Stimulated activated CD8-positive, alpha-beta memory T cell treated with anti-CD3 and anti-CD28 coated beads, Interleukin-2, amount 100 ng/mL, for 1 hour (primary cell): ENCODE measurements around the gene PLEKHG2.
"Not testable (repeated sequence)": the region's sequence is repeated elsewhere in the genome, so short reads cannot be mapped to it uniquely, and the experiment has no call there.

Source experiments
- DNase-seq, 2 donors: peaks; one replicate each; pipeline ENCODE4 v3.0.0-alpha.2; 2020; ENCODE audit warnings: low read depth in 2 of 2

The PLEKHG2 gene, protein sequence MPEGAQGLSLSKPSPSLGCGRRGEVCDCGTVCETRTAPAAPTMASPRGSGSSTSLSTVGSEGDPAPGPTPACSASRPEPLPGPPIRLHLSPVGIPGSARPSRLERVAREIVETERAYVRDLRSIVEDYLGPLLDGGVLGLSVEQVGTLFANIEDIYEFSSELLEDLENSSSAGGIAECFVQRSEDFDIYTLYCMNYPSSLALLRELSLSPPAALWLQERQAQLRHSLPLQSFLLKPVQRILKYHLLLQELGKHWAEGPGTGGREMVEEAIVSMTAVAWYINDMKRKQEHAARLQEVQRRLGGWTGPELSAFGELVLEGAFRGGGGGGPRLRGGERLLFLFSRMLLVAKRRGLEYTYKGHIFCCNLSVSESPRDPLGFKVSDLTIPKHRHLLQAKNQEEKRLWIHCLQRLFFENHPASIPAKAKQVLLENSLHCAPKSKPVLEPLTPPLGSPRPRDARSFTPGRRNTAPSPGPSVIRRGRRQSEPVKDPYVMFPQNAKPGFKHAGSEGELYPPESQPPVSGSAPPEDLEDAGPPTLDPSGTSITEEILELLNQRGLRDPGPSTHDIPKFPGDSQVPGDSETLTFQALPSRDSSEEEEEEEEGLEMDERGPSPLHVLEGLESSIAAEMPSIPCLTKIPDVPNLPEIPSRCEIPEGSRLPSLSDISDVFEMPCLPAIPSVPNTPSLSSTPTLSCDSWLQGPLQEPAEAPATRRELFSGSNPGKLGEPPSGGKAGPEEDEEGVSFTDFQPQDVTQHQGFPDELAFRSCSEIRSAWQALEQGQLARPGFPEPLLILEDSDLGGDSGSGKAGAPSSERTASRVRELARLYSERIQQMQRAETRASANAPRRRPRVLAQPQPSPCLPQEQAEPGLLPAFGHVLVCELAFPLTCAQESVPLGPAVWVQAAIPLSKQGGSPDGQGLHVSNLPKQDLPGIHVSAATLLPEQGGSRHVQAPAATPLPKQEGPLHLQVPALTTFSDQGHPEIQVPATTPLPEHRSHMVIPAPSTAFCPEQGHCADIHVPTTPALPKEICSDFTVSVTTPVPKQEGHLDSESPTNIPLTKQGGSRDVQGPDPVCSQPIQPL (N-terminal part only)

DNA sequence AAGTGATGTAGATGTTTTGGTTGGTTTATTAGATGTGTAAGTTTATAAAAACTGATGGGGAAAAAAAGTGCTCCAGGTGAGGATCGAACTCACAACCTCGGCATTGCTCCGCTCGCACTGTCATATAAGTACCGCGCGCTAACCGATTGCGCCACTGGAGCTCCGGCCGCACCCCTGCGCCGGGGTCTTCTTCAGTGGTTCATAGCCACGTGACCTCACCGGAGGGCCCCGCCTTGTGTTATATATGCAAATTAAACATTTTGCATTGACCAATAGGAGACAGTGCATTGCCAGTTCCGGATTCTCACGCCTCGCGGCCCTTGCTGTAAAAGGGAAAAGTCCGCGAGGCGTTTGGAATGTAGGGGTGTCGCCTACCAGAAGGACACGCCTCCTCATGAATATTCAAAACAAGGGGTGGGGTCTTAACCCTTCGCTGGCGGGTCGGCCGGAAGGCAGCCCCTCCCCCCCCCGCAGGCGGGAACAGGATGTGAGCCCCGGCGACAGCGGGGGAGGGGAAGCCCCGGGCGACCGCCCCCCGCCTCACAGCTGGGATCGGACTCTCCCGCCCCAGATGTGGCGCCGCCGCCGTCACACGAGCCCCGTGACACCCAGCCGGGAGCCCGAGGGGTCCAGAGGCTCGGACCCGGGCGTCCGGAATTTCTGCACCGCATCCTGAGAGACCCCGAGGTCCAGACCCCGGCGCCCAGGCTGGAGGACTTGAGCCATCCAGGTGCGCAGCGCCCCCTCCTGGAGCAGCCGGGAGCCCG lies at the start of gene PLEKHG2:
Gene PLEKHG2 (plus strand): TSS at position 570 of the 767 bp plus-strand sequence. CDS start 1,418 bp downstream, outside the sequence.
- peak; percentile 92 to 97 for DNase-seq

DNA sequence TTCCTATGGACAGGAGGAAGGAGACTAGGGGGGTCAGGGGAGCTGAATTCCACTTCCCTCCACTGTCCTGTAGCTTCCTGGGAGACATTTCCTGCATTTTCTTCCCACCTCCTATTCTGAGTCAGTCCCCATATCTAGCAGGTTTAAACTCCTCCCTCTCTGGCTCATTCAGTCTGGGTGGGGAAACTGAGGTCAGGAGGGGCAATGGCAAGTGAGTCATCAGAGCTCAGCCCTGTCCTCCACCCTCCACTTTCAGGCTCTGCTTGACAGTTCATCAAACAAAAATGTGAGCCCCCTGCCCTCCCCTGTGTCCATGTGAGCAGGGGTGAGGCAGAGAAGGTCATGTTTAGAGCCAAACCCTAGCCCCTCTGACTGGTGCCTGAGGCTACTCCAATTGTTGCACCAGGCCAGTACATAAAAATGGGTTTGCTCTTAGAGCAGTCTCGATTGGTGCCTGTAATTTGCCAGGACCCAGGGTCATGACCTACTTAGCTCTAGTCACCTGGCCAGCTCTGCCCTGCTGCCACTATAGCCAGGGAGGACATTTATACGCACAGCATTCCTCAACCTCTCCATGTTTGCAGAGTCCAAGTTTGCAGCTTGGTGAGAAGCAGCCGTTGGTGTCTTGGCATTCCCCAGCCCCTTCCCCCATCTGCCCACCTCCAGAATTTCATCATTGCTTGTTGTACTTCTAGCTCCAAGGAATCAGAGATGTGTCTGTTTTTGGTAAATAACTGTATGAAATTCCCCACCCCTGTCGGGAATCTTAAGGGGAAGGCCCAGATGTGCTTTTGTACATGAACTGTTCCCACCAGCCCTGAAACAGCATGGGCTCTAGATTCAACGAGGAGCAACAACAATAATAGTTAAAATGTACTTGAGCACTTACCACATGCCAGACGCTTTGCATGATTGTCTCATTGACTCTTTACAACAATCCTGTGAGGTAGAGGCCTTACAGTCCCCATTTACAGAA lies 49.5 kb upstream of the PLEKHG2 start:
- DNase-seq = no peak

DNA sequence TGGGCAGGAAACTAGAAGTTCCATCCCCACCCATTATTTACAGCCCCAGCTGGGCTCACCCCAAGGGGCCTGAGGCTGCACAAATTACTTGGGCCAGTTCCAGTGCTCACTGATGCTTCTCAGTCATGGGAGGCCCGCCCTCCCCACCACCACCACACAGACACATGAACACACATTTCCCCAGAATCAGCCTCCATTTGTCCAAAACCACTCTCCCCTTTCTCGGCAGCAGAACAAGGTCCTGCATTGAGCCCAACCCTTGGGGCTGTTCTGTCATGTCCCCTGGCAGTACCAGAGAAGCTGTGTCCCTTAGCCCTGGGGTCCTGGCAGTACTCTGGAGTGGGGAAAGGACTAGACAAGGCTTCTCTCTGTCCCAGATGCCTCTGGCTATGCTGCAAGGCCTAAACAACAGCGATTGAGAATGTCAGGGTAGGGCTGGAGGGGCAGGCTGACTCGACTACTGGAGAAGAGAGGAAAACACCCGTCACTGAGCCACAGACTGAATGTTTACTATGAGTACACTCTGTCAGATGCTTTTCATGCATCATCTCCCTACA lies 48.5 kb upstream of the PLEKHG2 start:
- DNase-seq = no peak

DNA sequence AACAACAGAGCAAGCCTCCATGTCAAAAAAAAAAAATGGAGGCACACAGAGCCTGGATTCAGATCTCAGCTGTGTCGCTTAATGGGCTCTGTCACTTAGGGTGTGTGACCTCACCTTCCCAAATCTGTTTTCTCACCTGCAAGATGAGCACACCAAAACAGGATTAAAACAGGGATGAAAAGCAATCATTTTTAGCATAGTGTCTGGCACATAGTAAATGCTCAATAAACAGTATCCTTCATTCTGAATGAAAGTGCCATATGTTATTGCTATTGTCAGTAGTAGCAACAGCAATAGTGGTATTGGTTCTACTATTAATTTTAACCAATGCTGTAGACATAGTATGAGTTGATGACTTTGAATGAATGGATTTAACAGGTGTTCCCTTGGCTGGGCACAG lies 46.9 kb upstream of the PLEKHG2 start:
- DNase-seq = no peak

DNA sequence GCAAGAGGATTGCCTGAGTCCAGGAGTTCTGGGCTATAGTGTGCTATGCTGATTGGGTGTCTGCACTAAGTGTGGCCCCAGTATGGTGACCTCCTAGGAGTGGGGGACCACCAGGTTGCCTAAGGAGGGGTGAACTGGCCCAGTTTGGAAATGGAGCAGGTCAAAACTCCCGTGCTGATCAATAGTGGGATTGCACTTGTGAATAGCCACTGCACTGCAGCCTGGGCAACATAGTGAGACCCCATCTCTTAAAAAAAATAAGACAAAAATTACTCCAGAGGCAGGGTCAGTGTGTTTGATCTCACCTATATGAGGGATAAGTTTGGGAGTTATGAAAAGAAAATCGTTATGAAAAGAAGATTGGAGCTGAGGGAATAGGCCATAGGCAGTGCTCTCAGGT lies 43.3 kb upstream of the PLEKHG2 start:
- DNase-seq = no peak

DNA sequence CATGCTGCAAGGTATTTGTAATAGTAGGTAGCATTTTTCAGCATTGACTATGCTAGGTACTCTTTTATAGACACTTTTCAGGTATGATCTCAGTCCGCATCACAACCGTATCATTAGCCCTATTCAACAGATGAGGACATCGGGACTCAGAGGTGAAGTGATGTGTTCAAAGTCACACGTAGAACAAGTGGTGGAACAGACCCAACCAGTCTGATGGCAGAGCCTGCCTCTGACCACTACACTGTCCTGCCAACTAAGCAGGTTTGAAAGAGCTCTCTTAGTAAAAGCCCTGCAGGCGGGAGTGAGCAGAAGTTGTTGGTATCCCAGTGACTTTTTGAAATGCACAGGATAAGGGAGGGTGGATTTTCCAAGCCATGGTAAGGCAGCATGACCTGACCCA lies 41.7 kb upstream of the PLEKHG2 start:
- DNase-seq = no peak

DNA sequence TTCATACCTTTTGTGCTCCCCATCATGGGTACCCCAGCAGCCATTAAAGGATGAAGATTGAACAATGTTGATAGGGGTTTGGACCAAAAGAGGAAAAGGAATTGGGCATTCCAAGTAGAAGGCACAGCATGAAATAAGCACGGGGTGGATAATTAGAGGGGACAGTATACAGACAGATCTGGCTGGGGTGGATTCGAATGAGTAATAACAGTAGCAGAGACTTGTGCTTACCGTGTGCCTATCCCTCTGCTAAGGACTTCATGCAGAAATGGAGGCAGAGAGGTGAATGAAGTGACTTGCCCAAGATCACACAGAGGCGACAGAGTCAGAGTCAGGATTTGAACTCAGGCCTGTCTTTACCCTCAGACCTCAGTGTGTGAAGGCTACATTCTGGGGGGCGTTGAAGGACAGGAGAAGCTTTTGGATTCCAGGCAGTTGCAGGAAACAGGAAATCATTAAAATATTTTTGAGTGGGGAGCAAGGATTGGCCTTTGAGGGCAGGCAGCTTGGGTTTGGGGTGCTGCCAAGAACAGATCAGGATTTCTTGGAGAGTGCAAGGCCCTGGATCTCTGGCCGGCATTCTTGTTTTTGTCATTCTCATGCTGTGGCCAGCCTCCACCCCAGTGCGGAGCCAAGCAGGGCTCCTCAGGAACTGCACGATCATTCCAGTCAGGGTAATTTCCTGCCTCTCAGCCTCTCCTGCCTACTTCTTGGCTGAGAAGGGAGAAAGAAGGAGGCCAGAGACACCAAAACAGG lies 40.2 kb upstream of the PLEKHG2 start:
- DNase-seq = no peak

DNA sequence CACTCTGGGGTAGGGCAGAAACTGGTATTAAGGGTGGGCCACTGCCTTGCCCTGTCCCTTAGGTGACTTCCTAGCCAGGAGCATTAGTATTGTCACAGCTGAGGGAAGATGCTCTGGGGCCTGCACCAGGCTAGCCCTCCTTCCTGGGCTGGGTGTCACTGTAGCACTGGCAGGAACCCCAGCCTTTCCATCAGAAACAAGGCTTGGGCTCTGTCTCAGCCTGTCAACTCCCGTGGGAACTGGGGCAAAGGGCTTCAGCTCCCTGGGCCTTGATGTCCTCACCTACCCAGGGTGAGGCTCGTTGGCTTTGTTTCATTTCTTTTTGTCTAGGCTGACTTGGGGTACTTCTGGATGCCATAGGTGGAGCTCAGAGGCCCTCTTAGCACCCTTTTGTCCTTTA lies 39.5 kb upstream of the PLEKHG2 start:
- DNase-seq = no peak

DNA sequence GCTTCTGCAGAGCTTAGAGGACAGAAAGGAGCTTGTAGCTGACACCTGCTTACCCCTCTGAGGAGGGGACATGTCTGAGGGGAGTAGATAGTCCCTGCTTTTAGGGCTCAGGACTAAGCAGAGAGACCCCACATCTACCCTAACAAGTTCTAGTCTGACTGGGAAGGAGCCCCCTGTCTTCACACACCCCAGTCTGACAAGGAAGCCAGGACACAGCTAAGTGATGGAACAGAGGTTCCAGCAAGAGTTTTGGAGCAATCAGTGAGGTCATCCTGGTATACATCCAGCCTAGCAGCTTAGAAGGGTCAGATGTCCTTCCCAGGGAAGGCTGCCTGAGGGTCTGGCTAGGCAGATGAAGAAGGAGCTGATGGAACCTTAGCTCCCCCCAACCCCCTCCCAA lies 36.5 kb upstream of the PLEKHG2 start:
- no peak for DNase-seq

DNA sequence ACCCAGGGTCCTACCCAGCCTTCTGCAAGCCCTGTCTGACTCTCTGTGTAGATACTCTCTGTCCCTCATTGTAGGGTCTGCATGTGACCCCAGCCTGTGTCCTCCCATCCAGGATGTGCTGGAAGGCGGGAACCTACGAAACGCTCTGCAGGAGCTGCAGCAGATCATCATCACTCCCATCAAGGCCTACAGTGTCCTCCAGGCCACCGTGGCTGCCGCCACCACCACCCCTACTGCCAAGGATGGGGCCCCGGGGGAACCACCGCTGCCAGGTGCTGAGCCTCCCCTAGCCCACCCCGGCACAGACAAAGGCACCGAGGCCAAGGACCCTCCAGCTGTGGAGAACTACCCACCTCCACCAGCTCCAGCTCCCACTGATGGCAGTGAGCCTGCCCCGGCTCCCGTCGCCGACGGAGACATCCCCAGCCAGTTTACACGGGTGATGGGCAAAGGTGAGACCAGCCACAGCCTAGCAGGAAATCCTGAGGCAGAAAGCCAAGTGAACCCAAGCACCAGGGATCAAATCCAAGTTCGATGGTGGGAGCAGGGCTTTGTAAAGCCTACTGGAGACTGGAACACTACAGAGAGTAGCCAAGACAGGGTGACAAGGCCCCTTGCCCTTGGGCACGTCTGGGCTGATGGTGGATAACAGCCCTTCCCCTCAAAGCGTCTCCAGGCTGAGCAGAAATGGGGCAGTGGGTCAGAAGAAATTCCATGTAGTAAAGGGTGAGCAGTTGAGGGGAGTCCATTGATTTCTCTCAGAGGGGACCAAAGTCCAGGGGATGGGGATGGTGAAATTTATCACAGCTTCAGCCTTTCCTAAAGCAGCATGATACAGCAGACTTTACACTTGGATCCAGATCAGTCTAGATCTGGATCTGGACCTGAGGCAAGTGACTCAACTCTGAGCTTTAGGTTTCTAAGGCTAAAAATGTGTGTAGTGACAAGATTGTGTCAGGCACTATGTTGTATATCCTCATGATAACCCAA lies 34.8 kb upstream of the PLEKHG2 start:
- no peak for DNase-seq

DNA sequence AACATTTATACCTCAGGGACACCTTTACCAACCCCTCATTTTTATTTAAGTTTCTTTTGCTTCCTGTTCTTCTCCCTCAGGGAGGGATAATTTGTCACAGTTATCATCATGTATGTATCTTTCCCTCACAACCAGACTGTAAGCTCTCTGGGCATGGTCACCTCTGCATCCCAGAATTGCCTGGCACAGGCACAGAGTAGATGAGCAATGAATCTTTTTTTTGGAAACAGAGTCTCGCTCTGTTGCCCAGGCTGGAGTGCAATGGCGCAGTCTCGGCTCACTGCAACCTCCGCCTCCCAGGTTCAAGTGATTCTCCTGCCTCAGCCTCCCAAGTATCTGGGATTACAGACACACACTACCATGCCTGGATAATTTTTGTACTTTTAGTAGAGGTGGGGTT lies 33.1 kb upstream of the PLEKHG2 start:
- not testable (repeated sequence) for DNase-seq

DNA sequence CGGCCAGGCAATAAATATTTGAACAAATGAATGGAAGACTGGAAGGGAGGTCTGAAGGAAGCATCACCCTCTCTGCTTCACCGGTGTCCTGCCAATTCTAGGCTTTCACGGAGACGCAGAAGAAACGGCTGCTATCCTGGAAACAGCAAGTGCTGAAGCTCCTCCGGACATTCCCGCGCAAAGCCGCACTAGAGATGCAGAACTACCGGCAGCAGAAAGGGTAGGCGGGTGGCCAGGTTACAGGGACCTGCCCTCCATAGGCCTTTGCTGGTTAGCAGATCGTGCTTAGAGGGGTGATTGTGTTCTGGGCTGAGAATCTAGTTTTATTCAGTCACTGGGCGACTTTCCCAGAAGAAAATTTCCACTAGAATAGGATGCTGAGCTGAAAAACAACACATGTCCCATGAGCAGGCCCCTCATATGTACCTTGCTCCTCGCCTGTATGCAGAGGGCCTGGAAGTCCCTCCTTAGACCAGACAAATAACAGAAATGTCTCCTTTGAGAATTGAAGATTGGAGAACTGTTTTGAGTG lies 32.5 kb upstream of the PLEKHG2 start:
- DNase-seq = no peak

DNA sequence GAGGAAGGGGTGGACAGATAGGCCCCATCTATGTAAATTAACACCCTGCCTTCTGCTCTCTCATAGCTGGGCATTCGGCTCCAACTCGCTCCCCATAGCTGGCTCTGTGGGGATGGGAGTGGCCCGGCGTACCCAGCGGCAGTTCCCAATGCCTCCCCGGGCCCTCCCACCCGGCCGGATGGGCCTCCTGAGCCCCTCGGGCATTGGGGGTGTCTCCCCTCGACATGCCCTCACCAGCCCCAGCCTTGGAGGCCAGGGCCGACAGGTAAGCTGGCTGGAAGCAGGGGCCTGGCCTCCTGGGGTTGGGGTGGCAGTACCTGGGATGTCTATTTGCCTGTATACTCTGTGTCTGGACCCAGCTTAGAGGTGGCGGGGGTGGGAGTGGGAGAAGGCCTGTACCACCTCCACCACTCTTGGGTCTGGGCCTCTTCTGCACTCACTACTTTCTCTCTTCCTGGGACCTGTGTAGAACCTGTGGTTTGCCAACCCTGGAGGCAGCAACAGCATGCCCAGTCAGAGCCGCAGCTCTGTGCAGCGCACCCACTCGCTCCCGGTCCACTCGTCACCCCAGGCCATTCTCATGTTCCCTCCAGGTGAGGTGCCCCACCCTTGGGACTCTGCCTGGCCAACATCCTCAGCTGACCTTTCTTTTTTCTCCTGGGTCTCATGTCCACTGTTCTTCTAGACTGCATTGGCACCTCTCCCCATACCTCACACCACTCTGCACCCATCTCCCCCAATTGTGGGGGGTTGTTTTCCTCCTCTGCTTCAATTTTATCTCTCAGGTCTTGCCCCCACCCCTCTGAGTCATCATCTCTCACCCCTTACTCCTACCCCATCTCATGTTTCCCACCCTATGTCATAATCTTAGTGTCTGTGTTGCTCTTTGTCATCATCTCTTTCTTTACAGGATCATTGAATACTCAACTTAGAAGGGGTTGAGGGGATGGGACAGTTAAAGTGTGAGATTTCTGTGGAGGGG lies 31.7 kb upstream of the PLEKHG2 start:
- DNase-seq = no peak

DNA sequence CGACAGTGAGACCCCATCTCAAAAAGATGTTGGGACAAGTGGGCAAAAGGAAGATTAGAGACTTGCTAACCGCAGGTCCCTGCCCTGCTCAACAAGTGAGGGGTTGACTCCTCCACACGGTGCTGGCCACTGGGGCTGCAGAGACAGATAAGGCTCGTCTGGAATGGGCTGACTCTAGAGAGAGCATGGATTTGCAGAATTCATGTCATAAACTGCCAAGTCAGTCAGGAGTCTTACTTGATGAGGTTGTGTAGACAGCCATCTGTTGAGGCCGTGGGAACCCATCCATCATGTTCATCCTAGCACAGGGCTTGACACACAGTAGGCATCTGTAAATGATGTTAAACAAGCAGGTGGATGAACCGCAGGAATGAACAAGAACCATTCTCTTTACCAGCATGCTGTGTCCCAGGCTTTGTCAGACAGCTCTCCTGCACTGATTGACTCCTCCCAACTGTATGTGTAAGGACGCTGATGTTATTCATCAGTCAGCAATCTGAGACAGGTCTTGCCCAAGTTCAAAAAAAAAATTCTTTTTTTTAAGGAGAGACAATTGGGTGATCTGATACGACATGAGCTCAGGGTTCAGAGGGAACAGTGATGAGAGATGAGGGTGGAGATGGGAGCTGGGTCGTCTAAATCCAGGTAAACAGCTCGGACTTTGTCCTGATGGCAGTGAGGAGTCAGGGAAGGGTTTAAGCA lies 30.4 kb upstream of the PLEKHG2 start:
- DNase-seq = no peak

DNA sequence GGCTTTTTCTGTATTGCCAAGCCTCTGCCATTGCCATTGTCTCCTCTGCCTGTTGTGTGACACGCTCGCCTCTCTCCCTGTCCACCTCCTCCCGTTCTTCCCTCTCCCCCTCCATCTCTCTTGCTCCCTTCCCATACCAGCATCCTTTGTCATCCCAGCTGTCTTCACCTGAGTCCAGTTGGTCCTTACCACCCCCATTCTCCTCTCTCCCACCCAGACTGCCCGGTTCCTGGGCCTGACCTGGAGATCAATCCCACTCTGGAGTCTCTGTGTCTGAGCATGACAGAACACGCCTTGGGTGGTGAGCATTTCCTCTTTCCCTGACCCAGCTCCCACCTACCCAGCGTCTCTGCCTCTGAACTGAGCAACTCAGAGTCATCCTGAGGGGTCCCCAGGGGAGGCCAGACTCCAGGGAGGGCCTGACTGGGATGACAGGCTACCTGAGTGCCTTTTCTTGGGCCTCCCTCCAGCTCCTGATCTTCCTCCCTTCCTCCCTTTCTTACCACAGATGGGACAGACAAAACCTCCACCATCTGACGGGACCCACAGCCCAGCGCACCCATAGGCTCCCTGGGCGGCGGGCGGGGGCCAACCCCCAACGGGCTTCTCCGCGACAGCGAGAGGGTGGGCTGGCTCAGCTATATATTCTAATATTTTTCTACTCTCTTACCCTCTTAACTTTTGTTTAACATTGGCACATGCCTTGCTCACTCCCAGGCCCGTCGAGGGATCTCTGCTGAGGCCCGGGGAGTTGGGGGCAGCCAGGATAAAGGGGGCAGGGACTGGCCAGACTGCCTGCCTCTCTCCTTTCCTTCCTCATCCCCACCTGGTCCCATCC lies 29.3 kb upstream of the PLEKHG2 start:
- DNase-seq = no peak
